Measurements from ENCODE around the gene HSD17B3. TPM values are rescaled to one million over a fixed set of nuclear protein-coding genes. Genes with fewer than 3 reads are reported as not detected.

HSD17B3 gene
- polyA plus RNA-seq, 1 of the 3 experiments (the other 2 are of a cell fraction): 0.51 TPM

DNA sequence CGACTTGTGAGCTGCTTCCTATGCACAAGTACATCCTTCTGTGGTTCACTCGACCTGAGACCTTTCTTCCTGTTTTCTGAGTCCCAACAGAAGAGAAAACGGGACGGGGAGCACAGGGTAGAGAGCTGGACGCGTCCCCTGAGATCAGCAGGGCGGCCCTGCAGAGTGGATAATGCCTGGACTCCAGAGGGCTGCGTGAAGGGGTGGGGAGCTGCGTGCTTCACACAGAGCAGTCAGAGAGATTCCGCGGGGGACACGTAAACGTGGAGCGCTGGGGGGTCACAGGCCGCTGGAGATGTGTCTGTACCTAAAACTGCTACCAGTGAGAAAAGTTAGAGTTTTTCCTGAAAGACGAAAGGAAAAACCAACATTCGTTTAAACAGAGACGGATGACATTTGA lies 46.3 kb downstream of the HSD17B3 start:
- Histone ChIP-seq H3F3A (replicated peaks; ENCODE audit: insufficient read depth) (no peaks in the 10 kb centered on the region), H3K4me1 (ENCODE audit: control insufficient read depth in 1 of 2, insufficient read depth in 2 of 2, low read depth in 1 of 2, low read length in 1 of 2) (no peaks in the 10 kb centered on the region; a peak in 1 of 4 replicates), H3K4me2 (no peak overlapping the region), H3K9ac (no peak overlapping the region), H2AFZ (ENCODE audit: low read depth) (no peak overlapping the region), H3K36me3 (replicated peaks in 1 of 2; ENCODE audit: control insufficient read depth in 1 of 2, insufficient read depth in 2 of 2, low read length in 1 of 2) (no peaks in the 10 kb centered on the region), H3K9me2 (no peaks in the 10 kb centered on the region), H3K9me3 (no peaks in the 10 kb centered on the region), H3K79me2 (ENCODE audit: insufficient read depth) (no peaks in the 10 kb centered on the region), H3K27me3 (ENCODE audit: insufficient read depth) (no peaks in the 10 kb centered on the region), H3K4me3 (ENCODE audit: low read depth in 2 of 2, low read length in 1 of 2) (no peak overlapping the region), H3K27ac (ENCODE audit: low read depth in 2 of 2, low read length in 1 of 2) (no peak overlapping the region), H4K20me1 (ENCODE audit: insufficient read depth) (no peaks in the 10 kb centered on the region)
- 88% methylated on average over 18 of the region's 18 CpGs for WGBS (ENCODE audit: low lambda C conversion rate)
- ChIA-PET POLR2A (no interaction called here), CTCF (interaction anchor here (1.4 to 2.2 kb wide), 2 partner anchors 21 to 23 kb away, joined by 3 to 7 read pairs; no protein-coding TSS in a partner anchor)
- no peak for DNase-seq
- TF ChIP-seq, protein P1, sequence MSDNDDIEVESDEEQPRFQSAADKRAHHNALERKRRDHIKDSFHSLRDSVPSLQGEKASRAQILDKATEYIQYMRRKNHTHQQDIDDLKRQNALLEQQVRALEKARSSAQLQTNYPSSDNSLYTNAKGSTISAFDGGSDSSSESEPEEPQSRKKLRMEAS (IDR thresholded peaks at IDR 0.05; ENCODE audit: low read depth): no peak
- TF ChIP-seq TCF12 (IDR thresholded peaks at IDR 0.05): no peak
- TF ChIP-seq FOSL2 (IDR thresholded peaks at IDR 0.05; ENCODE audit: borderline replicate concordance, low read depth): no peak
- TF ChIP-seq, protein P2, sequence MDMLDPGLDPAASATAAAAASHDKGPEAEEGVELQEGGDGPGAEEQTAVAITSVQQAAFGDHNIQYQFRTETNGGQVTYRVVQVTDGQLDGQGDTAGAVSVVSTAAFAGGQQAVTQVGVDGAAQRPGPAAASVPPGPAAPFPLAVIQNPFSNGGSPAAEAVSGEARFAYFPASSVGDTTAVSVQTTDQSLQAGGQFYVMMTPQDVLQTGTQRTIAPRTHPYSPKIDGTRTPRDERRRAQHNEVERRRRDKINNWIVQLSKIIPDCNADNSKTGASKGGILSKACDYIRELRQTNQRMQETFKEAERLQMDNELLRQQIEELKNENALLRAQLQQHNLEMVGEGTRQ (IDR thresholded peaks at IDR 0.05; ENCODE audit: borderline replicate concordance, low read depth, low read length): no peak
- TF ChIP-seq RXRA (IDR thresholded peaks at IDR 0.05; ENCODE audit: borderline replicate concordance, low read depth): no peak
- no peak for TF ChIP-seq POLR2AphosphoS5 (IDR thresholded peaks at IDR 0.05; ENCODE audit: low read depth, low read length)
- TF ChIP-seq RCOR1 (IDR thresholded peaks at IDR 0.05; ENCODE audit: low read length): no peak
- TF ChIP-seq RFX5 (IDR thresholded peaks at IDR 0.05; ENCODE audit: low read length): no peak
- no peak for TF ChIP-seq TAF1 (IDR thresholded peaks at IDR 0.05; ENCODE audit: borderline replicate concordance, low read depth, low read length)
- no peak for TF ChIP-seq EP300 (IDR thresholded peaks at IDR 0.05; ENCODE audit: borderline replicate concordance in 1 of 2, low read depth in 1 of 2, low read length in 1 of 2)
- TF ChIP-seq SIN3A (IDR thresholded peaks at IDR 0.05; ENCODE audit: borderline replicate concordance, low read depth, low read length): no peak
- no peak for TF ChIP-seq TEAD4 (IDR thresholded peaks at IDR 0.05; ENCODE audit: borderline replicate concordance, insufficient read depth)
- TF ChIP-seq GATA2 (CRISPR knock-in tag; IDR thresholded peaks at IDR 0.05): no peak

DNA sequence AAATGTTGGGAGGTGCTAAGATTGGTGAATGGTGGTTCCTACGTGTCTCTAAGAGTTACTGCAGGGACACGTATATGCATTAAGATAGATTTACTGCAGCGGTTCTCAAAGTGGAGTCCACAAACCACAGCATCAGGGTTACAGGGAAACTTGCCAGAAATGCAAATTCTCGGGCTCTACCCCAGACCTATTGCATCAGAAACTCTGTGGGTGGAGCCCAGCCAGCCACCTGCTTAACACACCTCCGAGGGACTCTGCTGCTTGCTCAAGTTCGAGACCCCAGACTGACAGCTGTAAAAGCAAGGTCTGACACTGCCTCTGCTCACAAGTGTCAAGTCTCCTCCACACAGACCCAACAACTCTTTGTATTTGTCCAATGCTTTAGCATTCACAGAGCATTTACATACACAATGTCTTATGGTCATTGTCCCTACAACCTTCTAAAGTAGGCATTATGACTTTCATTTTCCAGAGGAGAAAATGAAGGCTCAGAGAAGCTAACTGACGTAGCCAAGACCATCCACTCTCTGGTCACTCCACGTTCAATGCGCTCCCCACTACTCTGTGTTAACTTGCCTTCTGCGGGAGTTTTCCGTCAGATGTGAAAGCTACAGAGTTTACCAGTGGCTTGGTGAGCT lies 48.8 kb downstream of the HSD17B3 start:
- H2AFZ ChIP-seq (ENCODE audit: low read depth): no peak overlapping the region
- no peak overlapping the region for H3K4me3 ChIP-seq (ENCODE audit: low read depth in 2 of 2, low read length in 1 of 2)
- no peaks in the 10 kb centered on the region; a peak in 1 of 4 replicates for H3K4me1 ChIP-seq (ENCODE audit: control insufficient read depth in 1 of 2, insufficient read depth in 2 of 2, low read depth in 1 of 2, low read length in 1 of 2)
- no peaks in the 10 kb centered on the region for H3K79me2 ChIP-seq (ENCODE audit: insufficient read depth)
- no peak overlapping the region for H3K9ac ChIP-seq
- H3K4me2 ChIP-seq: no peak overlapping the region
- TF ChIP-seq GABPA (IDR thresholded peaks at IDR 0.05; ENCODE audit: low read depth) (no peak), RAD21 (IDR thresholded peaks at IDR 0.05; ENCODE audit: low read length) (no peak), TCF12 (IDR thresholded peaks at IDR 0.05) (no peak), ELF1 (IDR thresholded peaks at IDR 0.05) (no peak), TAF1 (IDR thresholded peaks at IDR 0.05; ENCODE audit: borderline replicate concordance, low read depth, low read length) (no peak)
- TF ChIP-seq, protein P3, sequence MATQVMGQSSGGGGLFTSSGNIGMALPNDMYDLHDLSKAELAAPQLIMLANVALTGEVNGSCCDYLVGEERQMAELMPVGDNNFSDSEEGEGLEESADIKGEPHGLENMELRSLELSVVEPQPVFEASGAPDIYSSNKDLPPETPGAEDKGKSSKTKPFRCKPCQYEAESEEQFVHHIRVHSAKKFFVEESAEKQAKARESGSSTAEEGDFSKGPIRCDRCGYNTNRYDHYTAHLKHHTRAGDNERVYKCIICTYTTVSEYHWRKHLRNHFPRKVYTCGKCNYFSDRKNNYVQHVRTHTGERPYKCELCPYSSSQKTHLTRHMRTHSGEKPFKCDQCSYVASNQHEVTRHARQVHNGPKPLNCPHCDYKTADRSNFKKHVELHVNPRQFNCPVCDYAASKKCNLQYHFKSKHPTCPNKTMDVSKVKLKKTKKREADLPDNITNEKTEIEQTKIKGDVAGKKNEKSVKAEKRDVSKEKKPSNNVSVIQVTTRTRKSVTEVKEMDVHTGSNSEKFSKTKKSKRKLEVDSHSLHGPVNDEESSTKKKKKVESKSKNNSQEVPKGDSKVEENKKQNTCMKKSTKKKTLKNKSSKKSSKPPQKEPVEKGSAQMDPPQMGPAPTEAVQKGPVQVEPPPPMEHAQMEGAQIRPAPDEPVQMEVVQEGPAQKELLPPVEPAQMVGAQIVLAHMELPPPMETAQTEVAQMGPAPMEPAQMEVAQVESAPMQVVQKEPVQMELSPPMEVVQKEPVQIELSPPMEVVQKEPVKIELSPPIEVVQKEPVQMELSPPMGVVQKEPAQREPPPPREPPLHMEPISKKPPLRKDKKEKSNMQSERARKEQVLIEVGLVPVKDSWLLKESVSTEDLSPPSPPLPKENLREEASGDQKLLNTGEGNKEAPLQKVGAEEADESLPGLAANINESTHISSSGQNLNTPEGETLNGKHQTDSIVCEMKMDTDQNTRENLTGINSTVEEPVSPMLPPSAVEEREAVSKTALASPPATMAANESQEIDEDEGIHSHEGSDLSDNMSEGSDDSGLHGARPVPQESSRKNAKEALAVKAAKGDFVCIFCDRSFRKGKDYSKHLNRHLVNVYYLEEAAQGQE (IDR thresholded peaks at IDR 0.05; ENCODE audit: low read depth, low read length): no peak
- TF ChIP-seq, protein P4, sequence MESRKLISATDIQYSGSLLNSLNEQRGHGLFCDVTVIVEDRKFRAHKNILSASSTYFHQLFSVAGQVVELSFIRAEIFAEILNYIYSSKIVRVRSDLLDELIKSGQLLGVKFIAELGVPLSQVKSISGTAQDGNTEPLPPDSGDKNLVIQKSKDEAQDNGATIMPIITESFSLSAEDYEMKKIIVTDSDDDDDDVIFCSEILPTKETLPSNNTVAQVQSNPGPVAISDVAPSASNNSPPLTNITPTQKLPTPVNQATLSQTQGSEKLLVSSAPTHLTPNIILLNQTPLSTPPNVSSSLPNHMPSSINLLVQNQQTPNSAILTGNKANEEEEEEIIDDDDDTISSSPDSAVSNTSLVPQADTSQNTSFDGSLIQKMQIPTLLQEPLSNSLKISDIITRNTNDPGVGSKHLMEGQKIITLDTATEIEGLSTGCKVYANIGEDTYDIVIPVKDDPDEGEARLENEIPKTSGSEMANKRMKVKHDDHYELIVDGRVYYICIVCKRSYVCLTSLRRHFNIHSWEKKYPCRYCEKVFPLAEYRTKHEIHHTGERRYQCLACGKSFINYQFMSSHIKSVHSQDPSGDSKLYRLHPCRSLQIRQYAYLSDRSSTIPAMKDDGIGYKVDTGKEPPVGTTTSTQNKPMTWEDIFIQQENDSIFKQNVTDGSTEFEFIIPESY (IDR thresholded peaks at IDR 0.05; ENCODE audit: borderline replicate concordance, low read depth): no peak
- no peaks in the 10 kb centered on the region for H3K36me3 ChIP-seq (replicated peaks in 1 of 2; ENCODE audit: control insufficient read depth in 1 of 2, insufficient read depth in 2 of 2, low read length in 1 of 2)
- H3K9me3 ChIP-seq: no peaks in the 10 kb centered on the region
- POLR2A ChIA-PET: no interaction called here
- no peaks in the 10 kb centered on the region for H3K27me3 ChIP-seq (ENCODE audit: insufficient read depth)
- H4K20me1 ChIP-seq (ENCODE audit: insufficient read depth): no peaks in the 10 kb centered on the region
- CTCF ChIA-PET: interaction anchor here (0.8 to 2.0 kb wide), 3 partner anchors 17 to 399 kb away, joined by 3 to 10 read pairs (median 3); no protein-coding TSS in a partner anchor
- no peak for DNase-seq
- H3K9me2 ChIP-seq: no peaks in the 10 kb centered on the region
- 73% methylated on average over 11 of the region's 11 CpGs for WGBS (ENCODE audit: low lambda C conversion rate)
- no peaks in the 10 kb centered on the region for H3F3A ChIP-seq (replicated peaks; ENCODE audit: insufficient read depth)
- H3K27ac ChIP-seq (ENCODE audit: low read depth in 2 of 2, low read length in 1 of 2): no peak overlapping the region

All from SK-N-SH (cell line).